SK-N-SH (cell line): Measurements from ENCODE around the gene PTPN5.

Experiments
- CTCF ChIP-seq: fragments of 200-600 bp; sonication (generic); IDR thresholded peaks from 2 replicates; pipeline ENCODE4 v1.6.1; 2017; ENCODE audit warnings: antibody characterized with exemption, mild to moderate bottlenecking, moderate library complexity
- GABPA ChIP-seq: IDR thresholded peaks from 2 replicates; pipeline ENCODE4 v1.4.0; 2012; ENCODE audit warnings: low read depth, mild to moderate bottlenecking
- IRF3 ChIP-seq: fragments of 150-350 bp; IDR thresholded peaks from 2 replicates; pipeline ENCODE4 v1.6.1; 2016; ENCODE audit warnings: mild to moderate bottlenecking, low read depth, low read length
- MAX ChIP-seq: IDR thresholded peaks from 2 replicates; pipeline ENCODE4 v1.4.0; 2012; ENCODE audit warnings: low read depth
- NRF1 ChIP-seq: IDR thresholded peaks from 2 replicates; pipeline ENCODE4 v1.6.1; 2012; ENCODE audit warnings: low read depth, mild to moderate bottlenecking, low read length
- POLR2AphosphoS5 ChIP-seq: IDR thresholded peaks from 2 replicates; pipeline ENCODE4 v1.6.1; 2012; ENCODE audit warnings: low read depth, low read length
- SMC3 ChIP-seq: IDR thresholded peaks from 2 replicates; pipeline ENCODE4 v1.6.1; 2012; ENCODE audit warnings: low read depth, low read length, improper control_type of control experiment
- TEAD4 ChIP-seq: IDR thresholded peaks from 2 replicates; pipeline ENCODE4 v1.4.0; 2012; ENCODE audit warnings: mild to moderate bottlenecking, borderline replicate concordance; ENCODE audit not compliant: insufficient read depth

GRCh38 chr11:18791969-18792628 lies 501 bp upstream of the PTPN5 start:
- no peak for TF ChIP-seq SMC3
- TF ChIP-seq CTCF, result no peak
- TF ChIP-seq MAX, result no peak
- TF ChIP-seq TEAD4, result no peak
- TF ChIP-seq GABPA, result no peak
- TF ChIP-seq POLR2AphosphoS5, result no peak
- no peak for TF ChIP-seq IRF3
- no peak for TF ChIP-seq NRF1
